H1 (cell line): ENCODE measurements around the gene OR2L2. TPM values are rescaled to one million over a fixed set of nuclear protein-coding genes. Genes with fewer than 3 reads are reported as not detected.

Experiments used
- HDAC2 ChIP-seq, 2 experiments: fragments of 300-600 bp in 1 of 2; sonication (generic) in 1 of 2; IDR thresholded peaks; 2 replicates each; pipeline ENCODE4 v1.6.1; 2011 to 2012; ENCODE audit warnings: low read depth in 2 of 2, low read length in 2 of 2, mild to moderate bottlenecking in 2 of 2, moderate library complexity in 2 of 2, borderline replicate concordance in 1 of 2, inconsistent platforms in 1 of 2
- SRF ChIP-seq: IDR thresholded peaks from 2 replicates; pipeline ENCODE4 v1.6.1; 2011; ENCODE audit warnings: mild to moderate bottlenecking, low read depth, low read length, moderate library complexity
- polyA plus RNA-seq, 7 experiments: library from polyadenylated mRNA; depleted of rRNA in 3 of 7; stranded (reverse) in 5 of 7; unstranded in 2 of 7; fragments of >200 nt in 5 of 7; fragments of 200-250 nt in 2 of 7; gene quantifications; 1 replicate in 5 of 7; 2 replicates in 1 of 7; 4 replicates in 1 of 7; pipeline versions ENCODE4 v1.2.1 to v1.2.3, GENCODE V29; 2011 to 2013; ENCODE audit warnings: missing spikeins in 2 of 7, mixed read lengths in 2 of 7
- total RNA-seq: library from RNA; stranded (reverse); fragmentation: NEBNext Ultra II Directional; extraction: Animal tissue kit (Norgen Biotek cat#: 25700); gene quantifications from 2 replicates; pipeline ENCODE4 v1.2.1, GENCODE V29; 2021

OR2L2 gene
- total and polyA plus RNA-seq, 2 of the 8 experiments (the other 6 are each of a cell fraction or from before 2014, with no cell fraction given): not detected

GRCh38 chr1:248047008-248047407 is 17.1 kb downstream of the OR2L2 start (continued):
- no peak for TF ChIP-seq HDAC2 (IDR thresholded peaks at IDR 0.05; ENCODE audit: borderline replicate concordance in 1 of 2, low read depth in 2 of 2, low read length in 2 of 2)
- no peak for TF ChIP-seq SRF
